ENCODE measurements around the gene FGFR4.

GRCh38 chr5:177093082-177093712 is 6.5 kb downstream of the FGFR4 start:
- TF ChIP-seq CTCF (IDR thresholded peaks at IDR 0.05; ENCODE audit: insufficient read depth, low read length, poor library complexity, severe bottlenecking) (no peak), EZH2phosphoT487 (conservative IDR thresholded peaks at IDR 0.05; ENCODE audit: low read length) (no peak)

All from SU-DHL-6 (cell line).